ENCODE results near the gene ITPKB. TPM values are rescaled to one million over a fixed set of nuclear protein-coding genes. Genes with fewer than 3 reads are reported as not detected.

The ITPKB gene
- total RNA-seq, 6 experiments from 2014 or later, result 1.7 to 3.0 (median 2.2) TPM

DNA sequence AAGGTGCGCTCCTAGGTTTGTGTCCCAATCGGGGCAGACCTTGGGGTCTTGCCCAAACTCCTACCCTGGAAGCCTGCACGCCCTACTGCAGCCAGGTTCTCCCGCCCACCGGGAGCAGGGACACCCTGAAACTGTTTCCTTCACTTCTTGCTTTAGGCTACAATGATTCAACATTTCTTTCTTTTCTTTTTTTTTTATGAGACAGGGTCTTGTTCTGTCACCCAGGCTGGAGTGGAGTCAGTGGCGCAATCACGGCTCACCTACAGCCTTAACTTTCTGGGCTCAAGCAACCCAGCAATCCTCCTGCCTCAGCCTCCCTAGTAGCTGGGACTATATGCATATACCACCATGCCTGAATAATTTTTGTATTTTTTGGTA, 75.8 kb downstream of the ITPKB start:
- TF ChIP-seq, protein P1, sequence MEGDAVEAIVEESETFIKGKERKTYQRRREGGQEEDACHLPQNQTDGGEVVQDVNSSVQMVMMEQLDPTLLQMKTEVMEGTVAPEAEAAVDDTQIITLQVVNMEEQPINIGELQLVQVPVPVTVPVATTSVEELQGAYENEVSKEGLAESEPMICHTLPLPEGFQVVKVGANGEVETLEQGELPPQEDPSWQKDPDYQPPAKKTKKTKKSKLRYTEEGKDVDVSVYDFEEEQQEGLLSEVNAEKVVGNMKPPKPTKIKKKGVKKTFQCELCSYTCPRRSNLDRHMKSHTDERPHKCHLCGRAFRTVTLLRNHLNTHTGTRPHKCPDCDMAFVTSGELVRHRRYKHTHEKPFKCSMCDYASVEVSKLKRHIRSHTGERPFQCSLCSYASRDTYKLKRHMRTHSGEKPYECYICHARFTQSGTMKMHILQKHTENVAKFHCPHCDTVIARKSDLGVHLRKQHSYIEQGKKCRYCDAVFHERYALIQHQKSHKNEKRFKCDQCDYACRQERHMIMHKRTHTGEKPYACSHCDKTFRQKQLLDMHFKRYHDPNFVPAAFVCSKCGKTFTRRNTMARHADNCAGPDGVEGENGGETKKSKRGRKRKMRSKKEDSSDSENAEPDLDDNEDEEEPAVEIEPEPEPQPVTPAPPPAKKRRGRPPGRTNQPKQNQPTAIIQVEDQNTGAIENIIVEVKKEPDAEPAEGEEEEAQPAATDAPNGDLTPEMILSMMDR (IDR thresholded peaks at IDR 0.05), result no peak
- Mint-ChIP-seq H3K9me3 (no peaks in the 10 kb centered on the region), H3K4me3 (peak overlapping the region; percentile 64), H3K27me3 (ENCODE audit: insufficient read depth) (peaks cover 4% of the 10 kb centered on the region), H3K4me1 (ENCODE audit: low read depth) (peaks cover 52% of the 10 kb centered on the region), H3K27ac (peak overlapping the region; percentile 87), H3K36me3 (ENCODE audit: low read depth) (no peaks in the 10 kb centered on the region)
- DNase-seq, result no peak

DNA sequence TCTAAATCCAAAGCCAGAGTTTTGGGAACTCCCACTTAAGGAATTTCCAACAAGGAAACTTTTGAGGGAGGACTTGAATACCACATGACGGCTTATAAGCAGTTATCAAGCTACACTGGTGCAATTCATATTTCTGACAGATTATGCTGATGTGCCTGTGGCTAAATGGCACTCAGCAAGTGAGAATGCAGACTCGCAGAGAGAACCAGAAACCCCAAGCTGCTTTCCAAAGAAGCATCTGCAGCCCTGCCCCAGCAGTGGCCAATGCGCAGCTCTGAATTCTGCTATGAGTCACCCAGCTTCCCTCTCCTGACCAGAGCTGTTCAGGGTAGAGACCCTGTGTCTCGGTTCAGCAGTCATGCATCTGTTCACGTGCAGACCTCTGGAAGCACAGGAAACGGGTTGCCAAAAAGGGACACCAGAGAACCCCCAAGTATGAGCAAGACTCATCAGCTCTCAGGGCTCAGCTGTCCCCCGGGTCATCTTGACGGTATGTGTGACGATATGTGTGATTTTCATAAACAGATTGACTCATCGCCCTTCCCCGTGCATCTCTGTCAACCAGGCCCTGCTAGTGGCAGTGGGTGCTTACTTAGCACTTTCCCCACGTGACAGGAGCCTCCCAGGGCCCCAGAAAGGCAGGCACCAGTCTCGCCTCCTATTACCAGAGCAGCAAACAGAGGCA, 76.3 kb downstream of the ITPKB start:
- H3K36me3 Mint-ChIP-seq (ENCODE audit: low read depth), result no peaks in the 10 kb centered on the region
- TF ChIP-seq, protein P1 (IDR thresholded peaks at IDR 0.05), result no peak
- H3K9me3 Mint-ChIP-seq, result no peaks in the 10 kb centered on the region
- peak; percentile 98 for DNase-seq
- H3K27ac Mint-ChIP-seq, result peak overlapping the region; percentile 87
- H3K27me3 Mint-ChIP-seq (ENCODE audit: insufficient read depth), result peaks cover 5% of the 10 kb centered on the region
- H3K4me1 Mint-ChIP-seq (ENCODE audit: low read depth), result peaks cover 52% of the 10 kb centered on the region
- H3K4me3 Mint-ChIP-seq, result peak overlapping the region; percentile 64

DNA sequence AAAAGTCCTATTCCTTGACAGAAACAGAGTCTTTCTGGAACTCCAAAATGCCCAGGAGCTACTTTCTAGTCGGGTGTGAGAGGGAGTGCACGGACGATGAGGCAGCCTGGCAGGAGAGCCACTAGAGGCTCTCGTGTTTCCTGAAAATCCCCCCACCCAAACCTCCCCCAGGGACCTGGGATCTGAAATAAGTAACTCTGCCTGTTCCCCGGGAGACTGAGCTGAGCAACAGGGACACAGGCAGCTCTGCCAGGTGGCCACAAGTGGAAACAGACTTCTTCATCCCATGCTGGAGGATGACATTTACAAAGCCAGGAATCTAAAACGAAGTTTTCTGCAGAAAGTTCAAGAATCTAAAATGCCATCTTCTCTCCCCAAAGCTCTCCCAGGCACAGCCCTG, 77.1 kb downstream of the ITPKB start:
- peaks cover 5% of the 10 kb centered on the region for H3K27me3 Mint-ChIP-seq (ENCODE audit: insufficient read depth)
- peak overlapping the region; percentile 64 for H3K4me3 Mint-ChIP-seq
- H3K9me3 Mint-ChIP-seq, result no peaks in the 10 kb centered on the region
- peak; percentile 12 for DNase-seq
- H3K36me3 Mint-ChIP-seq (ENCODE audit: low read depth), result no peaks in the 10 kb centered on the region
- TF ChIP-seq, protein P1 (IDR thresholded peaks at IDR 0.05), result no peak; the same call in 1 of the 2 replicates
- peak overlapping the region; percentile 87 for H3K27ac Mint-ChIP-seq
- H3K4me1 Mint-ChIP-seq (ENCODE audit: low read depth), result peaks cover 59% of the 10 kb centered on the region

DNA sequence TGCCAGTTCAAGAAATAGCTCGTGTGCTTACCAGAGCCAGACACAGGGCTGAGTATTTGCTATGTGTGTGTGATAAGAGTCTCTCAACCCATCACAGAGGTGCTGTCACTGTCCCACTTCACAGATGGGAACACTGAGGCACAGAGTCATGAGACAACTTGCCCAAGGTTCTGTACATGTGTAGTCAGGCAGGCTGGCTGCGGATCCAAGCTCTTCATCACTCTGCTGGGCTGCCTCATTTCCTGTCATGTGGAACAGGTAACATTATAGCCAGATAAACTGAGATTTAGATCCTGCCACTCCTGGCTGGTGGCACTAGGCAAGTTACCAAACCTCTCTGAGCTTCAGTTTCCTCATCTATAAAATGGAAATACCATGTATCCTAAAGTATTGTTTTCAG, 77.8 kb downstream of the ITPKB start:
- Mint-ChIP-seq H3K4me3 (no peak overlapping the region), H3K9me3 (no peaks in the 10 kb centered on the region), H3K27me3 (ENCODE audit: insufficient read depth) (peaks cover 5% of the 10 kb centered on the region), H3K4me1 (ENCODE audit: low read depth) (peaks cover 66% of the 10 kb centered on the region), H3K36me3 (ENCODE audit: low read depth) (no peaks in the 10 kb centered on the region), H3K27ac (peak overlapping the region; percentile 87; the same call in 1 of the 2 replicates)
- no peak for DNase-seq
- TF ChIP-seq, protein P1 (IDR thresholded peaks at IDR 0.05), result no peak

DNA sequence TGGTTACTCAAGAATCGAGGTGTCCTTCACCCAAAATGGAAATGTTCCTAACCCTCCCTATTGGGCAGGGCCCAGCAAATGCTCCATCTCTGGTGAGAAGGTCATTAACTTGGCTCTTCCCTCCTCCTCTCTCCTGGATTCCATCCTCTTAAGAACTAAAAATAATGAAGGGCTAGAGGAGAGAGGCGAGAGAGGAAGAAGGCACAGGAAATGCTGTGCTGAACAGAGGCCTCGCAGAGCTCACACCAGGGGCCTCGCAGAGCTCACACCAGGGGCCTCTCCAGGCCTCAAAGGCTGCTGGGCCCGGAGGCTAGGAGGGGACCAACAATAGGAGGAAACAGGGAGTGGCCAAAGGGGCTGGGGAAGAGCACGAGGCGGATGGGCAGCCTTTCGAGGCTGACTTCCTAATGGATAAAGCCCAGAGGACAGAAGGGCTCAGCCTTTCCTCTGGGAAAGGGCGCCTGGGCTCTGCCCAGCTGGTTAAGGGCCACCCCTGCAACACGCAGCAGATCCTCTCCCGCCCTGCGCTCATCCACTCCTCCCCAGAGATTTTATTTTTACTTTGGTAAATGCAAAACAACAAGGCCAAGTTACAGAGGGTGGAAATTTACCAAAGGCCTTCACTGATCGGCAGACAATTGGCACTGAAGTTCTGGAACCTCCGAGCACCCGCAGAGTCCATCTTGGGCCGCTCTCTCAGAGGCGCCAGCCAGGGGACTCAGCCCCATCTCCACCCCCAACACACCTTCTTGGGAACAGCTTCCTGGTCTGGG, 78.5 kb downstream of the ITPKB start:
- no peak overlapping the region for H3K27ac Mint-ChIP-seq
- peaks cover 5% of the 10 kb centered on the region; the same call in 1 of the 2 replicates for H3K27me3 Mint-ChIP-seq (ENCODE audit: insufficient read depth)
- no peak for DNase-seq
- no peak overlapping the region for H3K4me3 Mint-ChIP-seq
- no peaks in the 10 kb centered on the region for H3K36me3 Mint-ChIP-seq (ENCODE audit: low read depth)
- H3K9me3 Mint-ChIP-seq, result no peaks in the 10 kb centered on the region
- H3K4me1 Mint-ChIP-seq (ENCODE audit: low read depth), result peaks cover 66% of the 10 kb centered on the region
- TF ChIP-seq, protein P1 (IDR thresholded peaks at IDR 0.05), result no peak
